ENCODE results near the gene GALNT17. TPM values are rescaled to one million over a fixed set of nuclear protein-coding genes. Genes with fewer than 3 reads are reported as not detected.

Gene GALNT17
- total RNA-seq, 1 donor from 2014 or later: not detected

DNA sequence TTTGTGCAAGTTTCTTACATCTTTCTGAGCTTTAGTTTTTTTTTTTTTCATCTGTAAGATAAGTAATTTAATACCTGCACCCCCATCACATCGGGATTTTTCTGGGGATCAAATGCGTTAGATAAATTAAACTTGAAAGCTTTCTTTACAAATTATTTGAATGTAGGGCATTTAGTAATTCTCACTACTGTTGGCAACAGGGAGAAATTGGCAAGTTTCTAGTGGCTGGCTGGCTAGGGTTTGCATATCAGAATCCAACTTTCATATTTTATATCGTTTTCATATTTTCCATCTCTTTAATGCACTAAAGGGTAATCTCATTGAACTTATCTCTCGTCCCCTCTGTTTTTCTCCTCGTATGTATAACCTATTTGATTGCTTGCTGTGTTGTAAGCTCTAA lies 412.9 kb downstream of the GALNT17 start:
- no peak overlapping the region for H3K4me3 ChIP-seq (ENCODE audit: low read depth, low read length)
- H3K27me3 ChIP-seq (ENCODE audit: control insufficient read depth, insufficient read depth, low read length): no peaks in the 10 kb centered on the region
- TF ChIP-seq CTCF (IDR thresholded peaks at IDR 0.05; ENCODE audit: insufficient read depth, low read length, severe bottlenecking): no peak
- FAIRE-seq: no peak
- no peak for DNase-seq (ENCODE audit: low read depth)
- no peaks in the 10 kb centered on the region for H3K36me3 ChIP-seq (ENCODE audit: control insufficient read depth, insufficient read depth, low read length)

DNA sequence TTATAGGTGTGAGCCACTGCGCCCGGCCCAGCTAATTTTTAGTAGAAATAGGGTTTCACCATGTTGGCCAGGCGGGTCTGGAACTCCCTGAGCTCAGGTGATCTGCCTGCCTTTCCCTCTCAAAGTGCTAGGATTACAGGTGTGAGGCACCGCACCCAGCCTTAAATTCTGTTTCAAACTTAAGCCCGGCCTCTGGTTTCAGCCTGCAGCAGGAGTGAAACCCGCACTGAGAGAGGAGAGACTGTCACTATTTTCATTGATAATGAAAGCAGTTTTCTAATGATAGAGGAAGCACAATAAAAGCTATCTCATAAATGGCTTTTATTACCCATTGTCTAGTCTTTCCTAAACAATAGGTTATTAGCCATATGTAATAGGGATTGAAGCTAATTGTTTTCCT lies 415.5 kb downstream of the GALNT17 start:
- Histone ChIP-seq H3K27me3 (ENCODE audit: control insufficient read depth, insufficient read depth, low read length) (no peaks in the 10 kb centered on the region), H3K36me3 (ENCODE audit: control insufficient read depth, insufficient read depth, low read length) (no peaks in the 10 kb centered on the region), H3K4me3 (ENCODE audit: low read depth, low read length) (no peak overlapping the region)
- TF ChIP-seq CTCF (IDR thresholded peaks at IDR 0.05; ENCODE audit: insufficient read depth, low read length, severe bottlenecking): no peak
- no peak for FAIRE-seq
- DNase-seq (ENCODE audit: low read depth): no peak

DNA sequence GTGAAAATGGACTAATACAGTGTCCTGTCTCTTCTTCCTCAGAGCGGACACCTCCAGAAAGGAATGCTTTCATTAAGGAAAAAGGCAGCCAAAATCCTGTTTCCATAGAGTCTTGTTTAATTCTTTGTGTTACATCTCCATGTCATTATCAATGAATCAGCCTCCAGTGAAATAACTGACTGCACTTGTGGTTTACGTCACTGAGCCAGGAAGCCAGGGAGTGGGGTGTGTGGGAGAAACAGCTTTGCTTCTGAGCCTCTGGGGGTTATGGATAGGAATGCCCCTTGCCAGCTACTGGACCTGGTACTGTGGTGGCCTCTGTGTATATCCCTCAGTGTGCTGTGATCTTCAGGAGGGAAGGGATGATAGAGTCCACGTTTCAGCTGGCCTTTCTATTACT lies 416.8 kb downstream of the GALNT17 start:
- H3K27me3 ChIP-seq (ENCODE audit: control insufficient read depth, insufficient read depth, low read length): no peaks in the 10 kb centered on the region
- no peak for DNase-seq (ENCODE audit: low read depth)
- FAIRE-seq: no peak

DNA sequence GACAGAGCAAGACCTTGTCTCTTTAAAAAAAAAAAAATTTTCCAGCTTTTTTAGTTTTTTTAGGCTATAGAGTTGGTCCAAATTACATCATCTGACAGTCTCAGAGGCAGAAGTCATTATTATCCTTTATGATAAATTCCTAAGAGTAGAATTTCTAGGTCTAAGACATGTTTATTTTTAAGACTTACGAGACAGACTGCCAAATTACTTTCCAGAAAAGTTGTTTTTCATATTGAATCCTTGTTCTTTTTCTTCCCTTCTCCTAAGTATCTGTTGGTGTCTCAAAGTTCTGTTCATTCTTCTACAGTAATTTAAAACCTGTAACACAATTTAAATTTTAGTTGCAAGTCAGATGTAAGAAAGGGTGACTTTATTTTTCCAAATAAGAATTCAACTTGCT lies 421.4 kb downstream of the GALNT17 start:
- FAIRE-seq (no peak), DNase-seq (ENCODE audit: low read depth) (no peak)
- Histone ChIP-seq H3K27me3 (ENCODE audit: control insufficient read depth, insufficient read depth, low read length) (no peaks in the 10 kb centered on the region), H3K36me3 (ENCODE audit: control insufficient read depth, insufficient read depth, low read length) (no peaks in the 10 kb centered on the region), H3K4me3 (ENCODE audit: low read depth, low read length) (no peak overlapping the region)
- TF ChIP-seq CTCF (IDR thresholded peaks at IDR 0.05; ENCODE audit: insufficient read depth, low read length, severe bottlenecking): no peak

More for the DNA sequence above, 416.8 kb downstream of the GALNT17 start:
- Histone ChIP-seq H3K4me3 (ENCODE audit: low read depth, low read length) (no peak overlapping the region), H3K36me3 (ENCODE audit: control insufficient read depth, insufficient read depth, low read length) (no peaks in the 10 kb centered on the region)
- TF ChIP-seq CTCF (IDR thresholded peaks at IDR 0.05; ENCODE audit: insufficient read depth, low read length, severe bottlenecking): no peak

DNA sequence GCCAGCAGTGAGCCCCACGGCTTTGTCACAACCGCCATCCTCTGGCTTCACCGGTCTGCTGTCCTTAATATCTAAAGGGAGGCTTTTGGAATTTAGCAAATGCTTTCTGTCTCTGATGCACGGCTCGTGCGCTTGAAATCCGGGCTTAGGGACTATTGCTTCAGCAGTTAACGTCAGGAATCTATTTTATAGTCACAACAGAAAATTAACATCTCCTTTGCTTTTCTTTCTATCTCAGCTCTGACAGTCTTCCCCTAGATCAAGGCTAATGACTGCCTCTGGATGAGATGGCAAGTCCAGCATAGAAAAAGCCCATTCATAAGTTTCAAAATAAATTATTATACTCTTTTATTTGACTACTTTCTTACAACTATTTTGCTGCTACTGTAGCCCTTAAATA lies 423.8 kb downstream of the GALNT17 start:
- Histone ChIP-seq H3K27me3 (ENCODE audit: control insufficient read depth, insufficient read depth, low read length) (no peaks in the 10 kb centered on the region), H3K4me3 (ENCODE audit: low read depth, low read length) (no peak overlapping the region), H3K36me3 (ENCODE audit: control insufficient read depth, insufficient read depth, low read length) (no peaks in the 10 kb centered on the region)
- FAIRE-seq (no peak), DNase-seq (ENCODE audit: low read depth) (no peak)
- TF ChIP-seq CTCF (IDR thresholded peaks at IDR 0.05; ENCODE audit: insufficient read depth, low read length, severe bottlenecking): no peak

- Histone ChIP-seq H3K27me3 (ENCODE audit: control insufficient read depth, insufficient read depth, low read length) (no peaks in the 10 kb centered on the region), H3K36me3 (ENCODE audit: control insufficient read depth, insufficient read depth, low read length) (no peaks in the 10 kb centered on the region), H3K4me3 (ENCODE audit: low read depth, low read length) (no peak overlapping the region)
- no peak for TF ChIP-seq CTCF (IDR thresholded peaks at IDR 0.05; ENCODE audit: insufficient read depth, low read length, severe bottlenecking)
- FAIRE-seq (no peak), DNase-seq (ENCODE audit: low read depth) (no peak)
Measured at GRCh38 chr7:71558806-71559613, 427.1 kb downstream of the GALNT17 start.

Data from bronchial epithelial cell (primary cell).